GM20000 (cell line): ENCODE data around the gene OR51B4.

Experiments
- DNase-seq: peaks from one replicate; pipeline ENCODE4 v3.0.0; 2012; ENCODE audit warnings: low spot score
- TF ChIP-seq, protein P1 (sequence below): IDR thresholded peaks from 2 replicates; pipeline ENCODE4 v1.5.1; 2012; ENCODE audit warnings: mild to moderate bottlenecking, control low read depth; ENCODE audit errors: extremely low read depth, missing control alignments

Gene OR51B4

GRCh38 chr11:5301846-5302245 is at the start of gene OR51B4:
Gene OR51B4 (minus strand): TSS chr11:5301946. CDS start chr11:5301946, 0 bp downstream.
- DNase-seq = no peak

GRCh38 chr11:5351208-5351607 is 49.5 kb upstream of the OR51B4 start, which contains the start of gene OR51B6:
Gene OR51B6 (plus strand): TSS chr11:5351508. CDS start chr11:5351508, 0 bp downstream.
- TF ChIP-seq, protein P1, sequence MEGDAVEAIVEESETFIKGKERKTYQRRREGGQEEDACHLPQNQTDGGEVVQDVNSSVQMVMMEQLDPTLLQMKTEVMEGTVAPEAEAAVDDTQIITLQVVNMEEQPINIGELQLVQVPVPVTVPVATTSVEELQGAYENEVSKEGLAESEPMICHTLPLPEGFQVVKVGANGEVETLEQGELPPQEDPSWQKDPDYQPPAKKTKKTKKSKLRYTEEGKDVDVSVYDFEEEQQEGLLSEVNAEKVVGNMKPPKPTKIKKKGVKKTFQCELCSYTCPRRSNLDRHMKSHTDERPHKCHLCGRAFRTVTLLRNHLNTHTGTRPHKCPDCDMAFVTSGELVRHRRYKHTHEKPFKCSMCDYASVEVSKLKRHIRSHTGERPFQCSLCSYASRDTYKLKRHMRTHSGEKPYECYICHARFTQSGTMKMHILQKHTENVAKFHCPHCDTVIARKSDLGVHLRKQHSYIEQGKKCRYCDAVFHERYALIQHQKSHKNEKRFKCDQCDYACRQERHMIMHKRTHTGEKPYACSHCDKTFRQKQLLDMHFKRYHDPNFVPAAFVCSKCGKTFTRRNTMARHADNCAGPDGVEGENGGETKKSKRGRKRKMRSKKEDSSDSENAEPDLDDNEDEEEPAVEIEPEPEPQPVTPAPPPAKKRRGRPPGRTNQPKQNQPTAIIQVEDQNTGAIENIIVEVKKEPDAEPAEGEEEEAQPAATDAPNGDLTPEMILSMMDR = no peak
- no peak for DNase-seq

More at GRCh38 chr11:5301846-5302245, at the start of gene OR51B4:
- TF ChIP-seq, protein P1 = no peak

GRCh38 chr11:5349550-5349949 is 47.8 kb upstream of the OR51B4 start:
- TF ChIP-seq, protein P1 = no peak
- DNase-seq = no peak

GRCh38 chr11:5348551-5349194 is 46.9 kb upstream of the OR51B4 start:
- TF ChIP-seq, protein P1 = no peak
- DNase-seq = no peak

GRCh38 chr11:5345831-5346230 is 44.1 kb upstream of the OR51B4 start:
- TF ChIP-seq, protein P1 = no peak
- DNase-seq = no peak

- TF ChIP-seq, protein P1 = no peak
These were observed 42.0 kb upstream of the OR51B4 start, which contains the start of gene OR51B5 for GRCh38 chr11:5343474-5344335. Gene OR51B5 (minus strand): TSS chr11:5343524. CDS start chr11:5343524, 0 bp downstream.

More at GRCh38 chr11:5343474-5344335, 42.0 kb upstream of the OR51B4 start, which contains the start of gene OR51B5:
- DNase-seq = no peak
